Right lobe of liver (tissue), 6 donors: ENCODE data around the gene AGRN. TPM values are rescaled to one million over a fixed set of nuclear protein-coding genes. Genes with fewer than 3 reads are reported as not detected.

Source experiments
- ATAC-seq, 4 donors: fragments of 200-7000 bp; cut with Tn5 transposase; one replicate each; pipeline ENCODE4 v1.9.1; 2020; ENCODE audit warnings: mild to moderate bottlenecking in 4 of 4, moderate library complexity in 4 of 4
- DNase-seq, 3 donors: peaks; one replicate each; pipeline ENCODE4 v3.0.0-alpha.2; 2020
- H3K27ac ChIP-seq, 3 donors: fragments of 200-600 bp; one replicate each; pipeline ENCODE4 v1.8.0; 2022
- H3K27me3 ChIP-seq, 2 donors: fragments of 200-600 bp; one replicate each; pipeline ENCODE4 v1.8.0; 2022
- H3K36me3 ChIP-seq, 4 donors: fragments of 200-600 bp; sonication (generic) in 1 of 4; one replicate each; pipeline versions ENCODE4 v1.5.1 to v1.8.0; 2017 to 2022; ENCODE audit warnings: control low read depth in 1 of 4
- H3K4me1 ChIP-seq, 4 donors: fragments of 200-600 bp; sonication (generic) in 1 of 4; one replicate each; pipeline versions ENCODE4 v1.5.1 to v1.8.0; 2017 to 2022; ENCODE audit warnings: control low read depth in 1 of 4
- H3K4me3 ChIP-seq, 3 donors: fragments of 200-600 bp; one replicate each; pipeline ENCODE4 v1.8.0; 2022
- H3K9me3 ChIP-seq, 4 donors: fragments of 200-600 bp; sonication (generic) in 1 of 4; one replicate each; pipeline versions ENCODE4 v1.5.1 to v1.8.0; 2017 to 2022; ENCODE audit warnings: control low read depth in 1 of 4
- POLR2A ChIP-seq: fragments of 450-650 bp; IDR thresholded peaks from one replicate; pipeline ENCODE4 v1.6.1; 2017; ENCODE audit warnings: antibody characterized with exemption, mild to moderate bottlenecking
- WGBS: methylation state at CpG from one replicate; pipeline ENCODE4 v1.1.6; 2018; ENCODE audit warnings: low coverage, low lambda C conversion rate; ENCODE audit not compliant: insufficient coverage; ENCODE audit errors: missing lambda C conversion rate; 5-methylcytosine and 5-hydroxymethylcytosine counted together
- intact Hi-C, 2 donors: fragments of 100-400 bp; cut with DNase I; formaldehyde crosslinking; loops; one replicate each; pipeline versions ENCODE4 v1.11.2 to v1.14.1; 2022
- total RNA-seq, 6 experiments: library from RNA; depleted of rRNA in 2 of 6; stranded (reverse); fragments of >200 nt in 2 of 6; fragmentation: NEBNext Ultra II Directional in 3 of 6; extraction: Animal tissue kit (Norgen Biotek cat#: 25700) in 3 of 6; gene quantifications; one replicate each; pipeline versions ENCODE4 v1.1.0 to v1.2.4, GENCODE V29; 2016 to 2023
- TF ChIP-seq, protein P1 (sequence below), 4 donors: fragments of 200-600 bp in 3 of 4; fragments of 450-650 bp in 1 of 4; IDR thresholded peaks; one replicate each; pipeline versions ENCODE4 v1.5.1 to v1.8.0; 2016 to 2022; ENCODE audit warnings: antibody characterized with exemption in 4 of 4, mild to moderate bottlenecking in 2 of 4
- donor health status: DM: no; HTN: yes; CAD: no.
- donor health status: DM: no; HTN: no; CAD: no.
- donor health status: DM: no; HTN: no; CAD: no.
- donor health status: DM: no; HTN: yes; CAD: no.
- donor health status: DM: no; HTN: yes; CAD: no.

AGRN gene
- total RNA-seq, 6 experiments from 2014 or later, result 14.2 to 44.5 (median 35.2) TPM

DNA sequence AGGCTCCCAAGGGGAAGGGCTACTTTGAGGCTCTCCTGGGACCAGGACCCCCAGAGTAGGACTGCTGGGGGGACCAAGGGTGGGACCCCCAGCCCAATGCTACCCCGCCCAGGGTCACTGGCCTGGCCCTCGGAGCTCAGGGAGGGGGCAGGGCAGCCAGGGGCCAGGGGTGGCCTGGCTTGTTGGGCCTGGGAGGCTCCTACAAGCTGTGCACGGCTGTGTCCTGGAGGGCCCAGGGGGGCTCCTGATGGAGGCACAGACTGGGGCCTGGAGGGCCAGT lies 22.3 kb upstream of the AGRN start:
- Histone ChIP-seq H3K9me3 (no peaks in the 10 kb centered on the region), H3K4me1 (peaks cover 0 to 34% (median 0%) of the 10 kb centered on the region in 4 donors), H3K36me3 (no peaks in the 10 kb centered on the region), H3K27ac (no peak overlapping the region), H3K4me3 (no peak overlapping the region), H3K27me3 (peaks cover 6 to 14% of the 10 kb centered on the region in 2 donors)
- DNase-seq (peak in 1 of 3 donors; percentile 27), ATAC-seq (no peak)
- intact Hi-C loops, result no loop called here
- no CpG with 5 or more reads among the region's 3 CpGs for WGBS
- TF ChIP-seq, protein P1, sequence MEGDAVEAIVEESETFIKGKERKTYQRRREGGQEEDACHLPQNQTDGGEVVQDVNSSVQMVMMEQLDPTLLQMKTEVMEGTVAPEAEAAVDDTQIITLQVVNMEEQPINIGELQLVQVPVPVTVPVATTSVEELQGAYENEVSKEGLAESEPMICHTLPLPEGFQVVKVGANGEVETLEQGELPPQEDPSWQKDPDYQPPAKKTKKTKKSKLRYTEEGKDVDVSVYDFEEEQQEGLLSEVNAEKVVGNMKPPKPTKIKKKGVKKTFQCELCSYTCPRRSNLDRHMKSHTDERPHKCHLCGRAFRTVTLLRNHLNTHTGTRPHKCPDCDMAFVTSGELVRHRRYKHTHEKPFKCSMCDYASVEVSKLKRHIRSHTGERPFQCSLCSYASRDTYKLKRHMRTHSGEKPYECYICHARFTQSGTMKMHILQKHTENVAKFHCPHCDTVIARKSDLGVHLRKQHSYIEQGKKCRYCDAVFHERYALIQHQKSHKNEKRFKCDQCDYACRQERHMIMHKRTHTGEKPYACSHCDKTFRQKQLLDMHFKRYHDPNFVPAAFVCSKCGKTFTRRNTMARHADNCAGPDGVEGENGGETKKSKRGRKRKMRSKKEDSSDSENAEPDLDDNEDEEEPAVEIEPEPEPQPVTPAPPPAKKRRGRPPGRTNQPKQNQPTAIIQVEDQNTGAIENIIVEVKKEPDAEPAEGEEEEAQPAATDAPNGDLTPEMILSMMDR (IDR thresholded peaks at IDR 0.05), result no peak
- TF ChIP-seq POLR2A, result no peak

DNA sequence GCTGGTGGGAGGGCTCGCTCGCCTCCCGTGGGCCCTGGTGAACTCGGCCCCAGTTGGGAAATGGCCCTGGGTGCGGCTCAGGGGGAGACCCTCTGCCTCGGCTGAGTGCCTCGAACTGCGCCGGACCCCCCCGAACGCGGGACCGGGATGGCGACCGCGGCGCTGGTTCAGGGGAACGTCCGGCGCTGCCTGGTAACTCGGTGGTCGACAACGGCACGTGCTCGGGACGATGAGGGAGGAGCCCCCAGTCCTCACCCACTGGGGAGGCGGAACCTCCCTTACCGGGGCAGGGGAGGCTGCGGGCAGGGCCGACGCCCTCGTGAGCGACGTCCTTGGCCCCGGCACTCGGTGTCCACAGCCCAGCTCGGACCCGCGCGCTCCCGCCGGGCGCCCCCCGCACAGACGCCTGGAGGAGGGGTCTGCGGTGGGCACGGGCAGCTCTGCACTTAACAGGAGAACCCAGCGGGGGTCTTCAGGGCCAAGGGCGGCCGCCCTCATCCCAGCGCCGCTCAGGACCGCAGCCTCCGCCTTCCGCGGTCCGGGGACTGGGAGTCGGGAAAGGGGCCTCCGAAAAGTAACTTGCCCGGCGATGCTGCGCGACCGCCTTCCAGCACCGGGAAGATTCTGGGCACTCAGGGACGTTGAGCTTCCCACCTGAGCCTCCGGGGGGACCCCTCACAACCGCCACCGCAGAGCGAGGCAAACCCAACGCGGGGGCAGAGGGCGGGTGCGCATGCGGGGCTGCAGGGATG lies 21.8 kb upstream of the AGRN start:
- no peak for TF ChIP-seq POLR2A
- TF ChIP-seq, protein P1 (IDR thresholded peaks at IDR 0.05), result no peak
- no peaks in the 10 kb centered on the region for H3K9me3 ChIP-seq
- WGBS, result 20% methylated on average over 1 of the region's 75 CpGs
- ATAC-seq (no peak), DNase-seq (no peak)
- intact Hi-C loops, result no loop called here
- H3K27ac ChIP-seq, result no peak overlapping the region
- H3K4me3 ChIP-seq, result peak overlapping the region in 1 of 3 donors; percentile 37
- peaks cover 0 to 34% (median 0%) of the 10 kb centered on the region in 4 donors for H3K4me1 ChIP-seq
- H3K27me3 ChIP-seq, result peaks cover 6 to 14% of the 10 kb centered on the region in 2 donors
- H3K36me3 ChIP-seq, result no peaks in the 10 kb centered on the region

DNA sequence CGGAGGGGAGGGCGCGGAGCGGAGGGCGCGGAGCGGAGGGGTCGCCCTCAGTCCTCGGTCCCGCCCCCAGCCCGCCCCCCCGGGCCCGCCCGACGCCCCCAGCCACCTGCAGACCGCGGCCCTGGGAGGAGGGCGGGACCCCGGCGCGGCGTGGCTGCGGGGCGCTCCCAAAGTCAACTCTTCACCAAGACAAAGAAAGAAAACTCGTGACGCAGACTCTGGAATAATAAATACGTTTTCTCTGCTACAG lies 21.2 kb upstream of the AGRN start:
- Histone ChIP-seq H3K27ac (no peak overlapping the region), H3K4me1 (peaks cover 0 to 34% (median 0%) of the 10 kb centered on the region in 4 donors)

DNA sequence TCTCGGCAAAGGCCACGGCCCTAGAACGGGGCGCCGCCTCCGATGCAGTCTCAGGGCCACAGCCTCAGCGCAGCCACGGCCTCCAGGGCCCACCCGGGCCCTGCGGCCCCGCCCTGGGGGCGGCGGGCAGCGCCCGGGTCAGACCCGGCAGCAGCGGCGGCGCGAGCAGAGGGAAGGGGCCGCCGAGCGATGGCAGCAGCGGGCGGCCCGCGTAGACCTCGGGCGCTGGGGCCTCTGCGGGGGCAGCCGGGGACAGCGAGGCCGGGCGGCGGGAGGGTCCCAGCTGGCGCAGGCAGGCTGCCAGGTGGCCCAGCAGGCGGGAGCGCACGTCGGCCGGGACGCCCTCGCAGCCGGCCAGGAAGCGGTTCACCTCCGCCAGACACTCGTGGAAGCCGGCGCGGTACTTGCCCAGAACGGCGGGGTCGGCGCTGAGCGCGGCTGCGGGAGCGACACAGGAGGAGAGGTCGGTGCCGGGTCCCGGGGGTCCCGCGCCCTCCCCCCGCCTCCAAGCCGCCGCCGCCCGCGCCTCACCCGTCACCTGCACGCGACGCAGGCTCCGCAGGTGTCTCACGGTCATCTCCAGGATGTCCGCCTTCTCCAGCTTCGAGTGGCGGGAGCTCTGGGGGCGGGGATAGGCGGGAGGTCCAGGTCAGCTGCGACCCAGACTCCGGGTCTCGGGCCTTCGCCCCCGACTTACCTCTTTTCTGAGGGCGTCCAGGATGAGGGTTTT lies 20.8 kb upstream of the AGRN start:
- DNase-seq, result peak; percentile 46 to 57 (median 46)
- H3K27me3 ChIP-seq, result peaks cover 6 to 14% of the 10 kb centered on the region in 2 donors
- no CpG with 5 or more reads among the region's 86 CpGs for WGBS

More for the DNA sequence above, 21.2 kb upstream of the AGRN start:
- Histone ChIP-seq H3K9me3 (no peaks in the 10 kb centered on the region), H3K27me3 (peaks cover 6 to 14% of the 10 kb centered on the region in 2 donors), H3K36me3 (no peaks in the 10 kb centered on the region), H3K4me3 (peak overlapping the region in 2 of 3 donors; percentile 37 to 58)
- WGBS, result no CpG with 5 or more reads among the region's 27 CpGs
- TF ChIP-seq, protein P1 (IDR thresholded peaks at IDR 0.05), result no peak
- TF ChIP-seq POLR2A, result no peak
- no peak for ATAC-seq
- DNase-seq, result no peak
- intact Hi-C loops, result no loop called here

More for the DNA sequence above, 20.8 kb upstream of the AGRN start:
- no peaks in the 10 kb centered on the region for H3K9me3 ChIP-seq
- H3K4me3 ChIP-seq, result peak overlapping the region; percentile 37 to 58 (median 50)
- TF ChIP-seq, protein P1 (IDR thresholded peaks at IDR 0.05), result peak in 1 of 4 donors; percentile 6
- TF ChIP-seq POLR2A, result no peak
- peak overlapping the region in 2 of 3 donors; percentile 76 to 92 for H3K27ac ChIP-seq
- intact Hi-C loops, result no loop called here
- no peak for ATAC-seq
- peaks cover 0 to 34% (median 0%) of the 10 kb centered on the region in 4 donors for H3K4me1 ChIP-seq
- H3K36me3 ChIP-seq, result no peaks in the 10 kb centered on the region
